IPS DF 6.9 (cell line): ENCODE measurements around the gene LHX8.

Experiments
- DNase-seq: peaks from one replicate; pipeline ENCODE4 v3.0.0-alpha.2; 2013; ENCODE audit warnings: low read depth, low spot score
- H3K27ac ChIP-seq: one replicate; pipeline ENCODE4 v1.5.1; 2013; ENCODE audit warnings: low read length, control low read depth
- H3K27me3 ChIP-seq: 2 replicates; pipeline ENCODE4 v1.6.1; 2013; ENCODE audit warnings: mild to moderate bottlenecking, low read length; ENCODE audit not compliant: control insufficient read depth, insufficient read depth
- H3K36me3 ChIP-seq: 2 replicates; pipeline ENCODE4 v1.6.1; 2013; ENCODE audit warnings: low read length; ENCODE audit not compliant: control insufficient read depth, insufficient read depth
- H3K4me1 ChIP-seq: 2 replicates; pipeline ENCODE4 v1.6.1; 2013; ENCODE audit warnings: low read length; ENCODE audit not compliant: control insufficient read depth, insufficient read depth
- H3K4me3 ChIP-seq: 2 replicates; pipeline ENCODE4 v1.5.1; 2013; ENCODE audit warnings: mild to moderate bottlenecking, low read length
- H3K9me3 ChIP-seq: 2 replicates; pipeline ENCODE4 v1.6.1; 2013; ENCODE audit warnings: low read length, inconsistent platforms; ENCODE audit not compliant: control insufficient read depth, insufficient read depth
- WGBS: extraction: QIAGEN DNeasy Blood & Tissue Kit; methylation state at CpG from one replicate; pipeline ENCODE4 v1.1.7; 2013; ENCODE audit warnings: mixed read lengths, missing lambda C conversion rate; ENCODE audit not compliant: insufficient read length, insufficient coverage; 5-methylcytosine and 5-hydroxymethylcytosine counted together

The LHX8 gene

DNA sequence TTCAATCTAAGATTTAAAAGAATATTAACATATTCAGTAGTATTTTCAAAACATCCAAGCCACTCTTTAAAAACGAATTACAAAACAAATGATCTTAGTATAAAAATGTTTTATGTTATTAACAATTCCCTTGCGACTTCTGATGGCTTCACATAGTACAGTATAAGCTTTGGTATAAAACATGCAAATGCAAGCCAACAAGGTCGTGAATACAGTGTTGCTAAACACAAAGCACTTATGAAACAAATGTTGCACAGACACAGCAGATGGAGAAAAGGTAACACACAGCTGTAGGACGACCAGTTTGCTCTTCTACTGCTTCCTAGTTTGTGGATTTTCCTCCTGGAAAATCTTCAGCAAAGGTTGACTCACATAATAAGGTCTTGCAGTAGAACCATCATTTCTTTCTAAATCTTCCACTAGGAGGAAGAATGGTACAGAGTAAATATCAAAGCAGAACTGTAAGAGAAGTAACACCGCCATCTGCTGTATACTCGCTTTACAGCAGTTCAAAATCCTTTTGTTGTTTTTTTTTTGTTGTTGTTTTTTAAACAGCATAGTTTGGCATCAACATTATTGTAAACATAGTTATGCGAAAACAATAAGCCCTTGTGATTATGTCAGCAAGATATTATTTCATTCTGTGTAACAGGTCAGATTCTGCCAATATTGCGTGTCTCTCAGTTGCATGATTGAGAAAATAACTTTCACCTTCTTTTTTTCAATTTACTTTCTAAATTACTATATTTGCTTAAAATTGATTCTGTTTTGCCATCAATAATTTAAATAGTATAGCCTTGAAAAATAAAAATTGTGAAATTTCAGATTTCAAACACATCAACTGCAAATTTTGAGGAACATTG is 69.5 kb downstream of the LHX8 start:
- Histone ChIP-seq H3K4me3 (no peak overlapping the region), H3K27me3 (no peaks in the 10 kb centered on the region), H3K36me3 (no peaks in the 10 kb centered on the region), H3K4me1 (no peaks in the 10 kb centered on the region), H3K9me3 (no peaks in the 10 kb centered on the region), H3K27ac (no peak overlapping the region)
- WGBS: no CpG with 5 or more reads among the region's 8 CpGs
- DNase-seq: peak; percentile 18

DNA sequence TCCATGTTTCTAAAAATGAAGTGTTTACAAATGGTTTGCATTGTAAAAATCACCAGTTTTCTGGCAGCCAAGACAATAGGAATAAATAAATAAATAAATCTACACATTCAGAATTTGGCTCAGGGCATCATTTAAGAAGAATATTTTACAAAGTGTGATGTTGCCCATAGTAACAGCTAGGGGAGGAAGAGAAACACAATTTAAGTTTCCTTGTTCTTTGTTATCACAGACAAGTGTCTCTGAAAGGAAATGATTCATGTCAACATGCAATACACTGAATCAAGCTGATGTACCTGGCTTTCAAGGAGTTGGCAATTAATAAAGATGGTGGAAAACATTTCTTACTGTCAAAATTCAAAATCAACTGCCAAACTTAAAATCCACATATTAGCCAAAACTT is 74.7 kb downstream of the LHX8 start:
- Histone ChIP-seq H3K4me3 (no peak overlapping the region), H3K27me3 (no peaks in the 10 kb centered on the region), H3K4me1 (no peaks in the 10 kb centered on the region), H3K9me3 (no peaks in the 10 kb centered on the region), H3K27ac (no peak overlapping the region), H3K36me3 (no peaks in the 10 kb centered on the region)
- DNase-seq: no peak
